Measurements from ENCODE around the gene MEIS2. TPM values are rescaled to one million over a fixed set of nuclear protein-coding genes. Genes with fewer than 3 reads are reported as not detected.
A peak's percentile ranks its signal among the peaks of the same experiment; 100 is the strongest.

The MEIS2 gene
- total RNA-seq, 6 experiments from 2014 or later = 31.8 to 48.0 (median 42.8) TPM

DNA sequence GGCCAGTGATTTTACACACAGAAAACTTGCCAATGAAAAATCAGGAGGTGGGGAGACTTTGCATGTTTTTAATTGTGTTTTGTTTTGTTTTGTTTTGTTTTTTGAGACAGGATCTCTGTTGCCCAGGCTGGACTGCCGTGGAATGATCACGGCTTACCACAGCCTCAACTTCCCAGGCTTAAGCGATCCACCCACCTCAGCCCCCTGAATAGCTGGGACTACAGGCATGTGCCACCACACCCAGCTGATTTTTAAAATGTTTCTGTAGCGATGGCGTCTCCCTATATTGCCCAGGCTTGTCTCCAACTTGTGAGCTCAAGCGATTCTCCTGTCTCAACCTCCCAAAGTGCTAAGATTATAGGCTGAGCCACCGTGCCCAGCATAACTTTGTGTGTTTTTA, 46.0 kb downstream of the MEIS2 start:
- H3K27me3 Mint-ChIP-seq (ENCODE audit: insufficient read depth) = no peaks in the 10 kb centered on the region; the same call in 1 of the 2 replicates
- peaks cover 63% of the 10 kb centered on the region for H3K36me3 Mint-ChIP-seq (ENCODE audit: low read depth)
- H3K9me3 Mint-ChIP-seq = no peaks in the 10 kb centered on the region
- peaks cover 25% of the 10 kb centered on the region for H3K4me1 Mint-ChIP-seq (ENCODE audit: low read depth)
- no peak overlapping the region; the same call in 1 of the 2 replicates for H3K27ac Mint-ChIP-seq
- TF ChIP-seq, protein P1, sequence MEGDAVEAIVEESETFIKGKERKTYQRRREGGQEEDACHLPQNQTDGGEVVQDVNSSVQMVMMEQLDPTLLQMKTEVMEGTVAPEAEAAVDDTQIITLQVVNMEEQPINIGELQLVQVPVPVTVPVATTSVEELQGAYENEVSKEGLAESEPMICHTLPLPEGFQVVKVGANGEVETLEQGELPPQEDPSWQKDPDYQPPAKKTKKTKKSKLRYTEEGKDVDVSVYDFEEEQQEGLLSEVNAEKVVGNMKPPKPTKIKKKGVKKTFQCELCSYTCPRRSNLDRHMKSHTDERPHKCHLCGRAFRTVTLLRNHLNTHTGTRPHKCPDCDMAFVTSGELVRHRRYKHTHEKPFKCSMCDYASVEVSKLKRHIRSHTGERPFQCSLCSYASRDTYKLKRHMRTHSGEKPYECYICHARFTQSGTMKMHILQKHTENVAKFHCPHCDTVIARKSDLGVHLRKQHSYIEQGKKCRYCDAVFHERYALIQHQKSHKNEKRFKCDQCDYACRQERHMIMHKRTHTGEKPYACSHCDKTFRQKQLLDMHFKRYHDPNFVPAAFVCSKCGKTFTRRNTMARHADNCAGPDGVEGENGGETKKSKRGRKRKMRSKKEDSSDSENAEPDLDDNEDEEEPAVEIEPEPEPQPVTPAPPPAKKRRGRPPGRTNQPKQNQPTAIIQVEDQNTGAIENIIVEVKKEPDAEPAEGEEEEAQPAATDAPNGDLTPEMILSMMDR (IDR thresholded peaks at IDR 0.05) = no peak
- H3K4me3 Mint-ChIP-seq = no peak overlapping the region
- no peak for DNase-seq

DNA sequence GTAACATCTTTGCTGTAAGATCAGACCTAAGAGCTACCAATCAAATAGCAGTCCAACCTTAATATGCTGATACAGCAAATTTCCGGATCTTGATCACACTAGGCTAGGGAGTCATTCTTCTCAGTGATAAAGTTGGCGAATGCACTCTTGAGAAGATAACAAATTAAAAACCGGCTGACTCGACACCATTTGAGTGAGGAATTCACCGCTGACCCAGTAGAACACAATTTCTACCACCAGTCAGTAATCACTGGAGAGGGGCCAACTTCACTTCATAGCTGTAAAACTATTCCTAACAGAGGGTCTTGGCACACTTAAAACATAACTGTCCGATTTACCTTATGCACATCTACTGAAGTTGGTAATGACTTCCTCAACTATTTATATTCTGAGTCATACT, 47.2 kb downstream of the MEIS2 start:
- Mint-ChIP-seq H3K27me3 (ENCODE audit: insufficient read depth) (no peaks in the 10 kb centered on the region), H3K36me3 (ENCODE audit: low read depth) (peaks cover 58% of the 10 kb centered on the region), H3K27ac (no peak overlapping the region; the same call in 1 of the 2 replicates), H3K4me3 (no peak overlapping the region), H3K4me1 (ENCODE audit: low read depth) (peaks cover 15% of the 10 kb centered on the region), H3K9me3 (no peaks in the 10 kb centered on the region)
- TF ChIP-seq, protein P1 (IDR thresholded peaks at IDR 0.05) = no peak
- no peak for DNase-seq

DNA sequence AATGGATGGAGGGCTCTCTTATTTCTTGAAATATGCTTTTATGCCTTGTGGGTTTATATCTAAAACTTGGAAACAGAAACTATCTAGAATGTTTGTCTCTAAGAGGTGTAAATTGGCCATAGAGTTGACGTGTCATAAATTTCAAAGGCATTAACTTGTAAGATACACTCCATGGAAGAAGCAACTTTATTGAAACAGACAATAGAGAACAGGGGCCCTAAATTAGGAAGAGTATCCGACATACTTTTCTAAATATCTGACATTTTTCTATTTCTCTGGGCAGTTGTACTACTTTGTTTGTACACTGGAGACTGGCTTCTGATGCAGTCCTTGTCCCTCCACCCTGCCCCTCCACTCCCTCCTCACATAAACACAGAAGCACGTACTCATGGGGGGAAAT, 50.0 kb downstream of the MEIS2 start:
- TF ChIP-seq, protein P1 (IDR thresholded peaks at IDR 0.05) = no peak
- no peak for DNase-seq
- peaks cover 35% of the 10 kb centered on the region for H3K36me3 Mint-ChIP-seq (ENCODE audit: low read depth)
- no peak overlapping the region for H3K4me3 Mint-ChIP-seq
- no peaks in the 10 kb centered on the region for H3K9me3 Mint-ChIP-seq
- no peak overlapping the region for H3K27ac Mint-ChIP-seq
- no peaks in the 10 kb centered on the region for H3K27me3 Mint-ChIP-seq (ENCODE audit: insufficient read depth)
- H3K4me1 Mint-ChIP-seq (ENCODE audit: low read depth) = peaks cover 31% of the 10 kb centered on the region

DNA sequence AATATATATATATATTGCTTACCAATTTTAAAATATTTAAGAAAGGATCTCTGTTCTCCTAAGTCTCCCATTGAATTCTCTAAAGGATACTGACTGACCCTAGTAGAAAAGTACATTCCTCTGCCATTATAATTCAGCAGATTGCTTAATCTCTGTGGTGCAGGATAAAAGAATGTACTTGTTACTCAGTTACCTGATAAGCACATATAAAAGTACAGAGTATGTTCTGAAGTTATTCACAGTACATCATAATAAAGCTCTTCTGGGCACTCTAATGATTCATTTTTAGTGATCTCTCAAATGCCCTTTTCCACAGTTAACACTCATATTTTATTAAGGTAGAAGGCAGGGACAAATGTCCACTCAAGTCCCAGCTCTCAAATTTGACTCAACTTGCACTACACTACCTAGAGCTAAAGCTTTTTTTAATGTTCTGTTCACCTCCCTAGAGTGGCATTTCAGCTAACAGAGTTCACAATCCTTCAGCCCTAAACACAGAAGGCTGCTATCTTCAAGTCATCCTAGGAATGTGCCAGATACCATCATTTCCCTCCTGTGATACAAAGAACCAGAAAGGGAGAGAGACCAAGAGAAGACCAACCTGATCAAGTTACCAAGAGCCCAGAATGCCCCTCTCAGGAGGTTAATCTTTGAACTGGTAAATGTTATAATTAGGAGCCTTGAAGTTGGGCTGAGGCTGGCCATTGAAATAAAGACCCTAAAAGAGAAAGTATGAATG, 53.3 kb downstream of the MEIS2 start:
- TF ChIP-seq, protein P1 (IDR thresholded peaks at IDR 0.05) = no peak
- DNase-seq = peak; percentile 48
- H3K27me3 Mint-ChIP-seq (ENCODE audit: insufficient read depth) = no peaks in the 10 kb centered on the region

DNA sequence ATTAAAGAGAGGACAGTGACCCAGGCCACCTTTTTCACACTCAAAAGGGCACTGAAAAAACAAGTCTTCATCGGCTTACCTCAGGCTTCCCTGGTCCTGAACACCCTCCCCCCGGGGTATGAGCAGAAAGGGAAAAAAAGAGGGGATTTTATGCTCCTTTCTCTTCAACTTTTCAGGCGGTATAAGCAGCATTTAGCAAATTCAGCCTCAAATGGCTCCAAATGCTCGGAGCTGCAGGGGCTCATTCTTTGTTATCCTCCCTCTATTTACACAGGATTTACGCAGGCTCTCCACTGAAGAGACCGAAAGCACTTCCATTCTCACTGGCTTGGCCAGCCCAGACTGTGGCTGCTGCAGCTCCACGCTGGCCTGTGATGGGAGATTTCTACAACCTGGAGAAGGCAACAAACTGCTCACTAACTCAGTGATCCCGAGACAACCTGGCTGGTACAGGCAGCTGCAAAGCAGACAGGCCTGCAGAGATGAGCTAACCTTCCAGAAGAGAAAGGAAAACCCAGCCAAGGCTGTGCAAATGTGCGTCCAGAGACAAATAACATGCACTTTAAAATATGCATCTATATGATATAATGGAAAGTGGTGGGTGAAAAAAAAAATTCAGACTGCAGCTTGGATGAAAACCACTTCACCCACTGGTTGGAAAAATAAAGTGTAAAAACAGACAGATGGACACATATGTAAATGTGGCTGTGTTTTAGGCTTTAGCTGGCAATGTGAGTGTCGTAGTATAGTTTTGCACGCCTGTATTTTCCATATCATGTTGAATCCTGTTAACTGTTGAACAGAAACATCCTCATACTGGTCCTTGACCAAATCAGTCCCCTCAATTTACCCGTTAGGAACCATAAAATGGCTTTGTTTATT, 54.2 kb downstream of the MEIS2 start:
- H3K27me3 Mint-ChIP-seq (ENCODE audit: insufficient read depth) = peaks cover 3% of the 10 kb centered on the region; the same call in 1 of the 2 replicates
- TF ChIP-seq, protein P1 (IDR thresholded peaks at IDR 0.05) = no peak
- DNase-seq = no peak
- H3K36me3 Mint-ChIP-seq (ENCODE audit: low read depth) = peaks cover 26% of the 10 kb centered on the region
- H3K27ac Mint-ChIP-seq = no peak overlapping the region
- no peak overlapping the region for H3K4me3 Mint-ChIP-seq
- peaks cover 18% of the 10 kb centered on the region for H3K4me1 Mint-ChIP-seq (ENCODE audit: low read depth)
- no peaks in the 10 kb centered on the region for H3K9me3 Mint-ChIP-seq

More for the DNA sequence above, 53.3 kb downstream of the MEIS2 start:
- Mint-ChIP-seq H3K4me3 (peak overlapping the region; percentile 1; the same call in 1 of the 2 replicates), H3K36me3 (ENCODE audit: low read depth) (peaks cover 27% of the 10 kb centered on the region), H3K4me1 (ENCODE audit: low read depth) (peaks cover 18% of the 10 kb centered on the region), H3K27ac (peak overlapping the region; percentile 68), H3K9me3 (no peaks in the 10 kb centered on the region)

Measured in HFFc6 (cell line).